Right lobe of liver (tissue), 4 donors: ENCODE measurements around the gene SPRR2E.

Experiments used
- POLR2A ChIP-seq: fragments of 450-650 bp; IDR thresholded peaks from one replicate; pipeline ENCODE4 v1.6.1; 2017; ENCODE audit warnings: antibody characterized with exemption, mild to moderate bottlenecking
- TF ChIP-seq, protein P1 (sequence below), 4 donors: fragments of 200-600 bp in 3 of 4; fragments of 450-650 bp in 1 of 4; IDR thresholded peaks; one replicate each; pipeline versions ENCODE4 v1.5.1 to v1.8.0; 2016 to 2022; ENCODE audit warnings: antibody characterized with exemption in 4 of 4, mild to moderate bottlenecking in 2 of 4
- donor health status: DM: no; HTN: no; CAD: no.
- donor health status: DM: no; HTN: no; CAD: no.
- donor health status: DM: no; HTN: yes; CAD: no.

DNA sequence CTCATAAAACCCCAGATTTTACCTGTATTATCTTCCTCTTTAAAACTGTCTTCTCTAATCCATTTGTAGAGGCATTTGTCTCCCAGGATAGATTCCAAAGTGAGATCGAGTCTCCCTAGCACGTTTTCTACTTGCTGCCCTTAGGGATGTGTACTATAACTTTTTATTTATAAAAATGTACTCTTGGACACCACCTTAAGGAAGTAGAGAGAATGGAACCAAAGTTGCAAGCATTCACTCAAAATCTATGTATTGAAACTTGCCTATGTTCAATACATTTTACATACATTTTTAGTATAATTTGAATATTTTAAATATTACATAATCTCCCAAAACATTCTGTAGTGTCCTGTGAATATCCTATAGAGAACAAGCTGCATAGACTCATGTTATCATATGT, 36.2 kb downstream of the SPRR2E start:
- no peak for TF ChIP-seq POLR2A
- TF ChIP-seq, protein P1, sequence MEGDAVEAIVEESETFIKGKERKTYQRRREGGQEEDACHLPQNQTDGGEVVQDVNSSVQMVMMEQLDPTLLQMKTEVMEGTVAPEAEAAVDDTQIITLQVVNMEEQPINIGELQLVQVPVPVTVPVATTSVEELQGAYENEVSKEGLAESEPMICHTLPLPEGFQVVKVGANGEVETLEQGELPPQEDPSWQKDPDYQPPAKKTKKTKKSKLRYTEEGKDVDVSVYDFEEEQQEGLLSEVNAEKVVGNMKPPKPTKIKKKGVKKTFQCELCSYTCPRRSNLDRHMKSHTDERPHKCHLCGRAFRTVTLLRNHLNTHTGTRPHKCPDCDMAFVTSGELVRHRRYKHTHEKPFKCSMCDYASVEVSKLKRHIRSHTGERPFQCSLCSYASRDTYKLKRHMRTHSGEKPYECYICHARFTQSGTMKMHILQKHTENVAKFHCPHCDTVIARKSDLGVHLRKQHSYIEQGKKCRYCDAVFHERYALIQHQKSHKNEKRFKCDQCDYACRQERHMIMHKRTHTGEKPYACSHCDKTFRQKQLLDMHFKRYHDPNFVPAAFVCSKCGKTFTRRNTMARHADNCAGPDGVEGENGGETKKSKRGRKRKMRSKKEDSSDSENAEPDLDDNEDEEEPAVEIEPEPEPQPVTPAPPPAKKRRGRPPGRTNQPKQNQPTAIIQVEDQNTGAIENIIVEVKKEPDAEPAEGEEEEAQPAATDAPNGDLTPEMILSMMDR (IDR thresholded peaks at IDR 0.05), result no peak
